ENCODE measurements around the gene ITGB7. TPM values are rescaled to one million over a fixed set of nuclear protein-coding genes. Genes with fewer than 3 reads are reported as not detected.

Gene ITGB7
- total RNA-seq, 1 donor from 2014 or later = 137 TPM

- DNase-seq = no peak
- ChIA-PET CTCF (interaction anchor here (1.4 kb wide), 1 partner anchor 21 kb away, joined by 3 read pairs; no protein-coding TSS in a partner anchor), POLR2A (interaction anchor here (0.7 to 1.9 kb wide), 2 partner anchors 24 to 32 kb away, joined by 3 to 5 read pairs; partner anchors contain the start of gene ESPL1)
- TF ChIP-seq CTCF (IDR thresholded peaks at IDR 0.05) = no peak
- intact Hi-C loops (cut with micrococcal nuclease) = no loop called here
- Mint-ChIP-seq H3K9me3 (no peaks in the 10 kb centered on the region), H3K4me3 (no peak overlapping the region), H3K4me1 (peaks cover 45% of the 10 kb centered on the region), H3K27ac (no peak overlapping the region), H3K27me3 (peaks cover 2% of the 10 kb centered on the region), H3K36me3 (ENCODE audit: low read depth) (no peaks in the 10 kb centered on the region)
- no peak for ATAC-seq (ENCODE audit: low read depth)
Measured at GRCh38 chr12:53235164-53235563, 28.1 kb upstream of the ITGB7 start.

- peaks cover 2% of the 10 kb centered on the region for H3K27me3 Mint-ChIP-seq
- DNase-seq = no peak
- no peak overlapping the region for H3K27ac Mint-ChIP-seq
Measured at GRCh38 chr12:53234271-53234914, 27.3 kb upstream of the ITGB7 start.

GRCh38 chr12:53233671-53234121 is 26.6 kb upstream of the ITGB7 start:
- no peak overlapping the region for H3K4me3 Mint-ChIP-seq
- H3K36me3 Mint-ChIP-seq (ENCODE audit: low read depth) = no peaks in the 10 kb centered on the region
- H3K27ac Mint-ChIP-seq = no peak overlapping the region
- peaks cover 2% of the 10 kb centered on the region for H3K27me3 Mint-ChIP-seq
- ATAC-seq (ENCODE audit: low read depth) (no peak), DNase-seq (no peak)
- no peak for TF ChIP-seq CTCF (IDR thresholded peaks at IDR 0.05)
- no peaks in the 10 kb centered on the region for H3K9me3 Mint-ChIP-seq
- peaks cover 41% of the 10 kb centered on the region for H3K4me1 Mint-ChIP-seq
- intact Hi-C loops (cut with micrococcal nuclease) = loop anchor here (2.0 kb wide), 1 partner anchor 23 kb away; no protein-coding TSS in a partner anchor
- ChIA-PET POLR2A (interaction anchor here (1.9 kb wide), 1 partner anchor 34 kb away, joined by 5 read pairs; the partner anchor contains the start of gene ESPL1), CTCF (interaction anchor here (1.4 kb wide), 1 partner anchor 34 kb away, joined by 4 read pairs; the partner anchor contains the start of gene ESPL1)

More at GRCh38 chr12:53234271-53234914, 27.3 kb upstream of the ITGB7 start:
- POLR2A ChIA-PET = interaction anchor here (1.9 kb wide), 1 partner anchor 33 kb away, joined by 5 read pairs; the partner anchor contains the start of gene ESPL1
- intact Hi-C loops (cut with micrococcal nuclease) = no loop called here
- no peak for ATAC-seq (ENCODE audit: low read depth)
- Mint-ChIP-seq H3K4me3 (no peak overlapping the region), H3K36me3 (ENCODE audit: low read depth) (no peaks in the 10 kb centered on the region), H3K4me1 (peaks cover 41% of the 10 kb centered on the region), H3K9me3 (no peaks in the 10 kb centered on the region)
- no peak for TF ChIP-seq CTCF (IDR thresholded peaks at IDR 0.05)
- CTCF ChIA-PET = interaction anchor here (1.4 kb wide), 1 partner anchor 21 kb away, joined by 3 read pairs; no protein-coding TSS in a partner anchor

GRCh38 chr12:53232646-53233461 is 25.8 kb upstream of the ITGB7 start:
- no peak for DNase-seq
- H3K27me3 Mint-ChIP-seq = peaks cover 2% of the 10 kb centered on the region
- no peaks in the 10 kb centered on the region for H3K36me3 Mint-ChIP-seq (ENCODE audit: low read depth)
- peak; percentile 32 for ATAC-seq (ENCODE audit: low read depth)
- no peak for TF ChIP-seq CTCF (IDR thresholded peaks at IDR 0.05)
- H3K9me3 Mint-ChIP-seq = no peaks in the 10 kb centered on the region
- peaks cover 41% of the 10 kb centered on the region for H3K4me1 Mint-ChIP-seq
- peak overlapping the region; percentile 81 for H3K4me3 Mint-ChIP-seq
- intact Hi-C loops (cut with micrococcal nuclease) = loop anchor here (1.0 to 2.0 kb wide), 2 partner anchors 12 to 24 kb away; no protein-coding TSS in a partner anchor
- ChIA-PET POLR2A (interaction anchor here (1.9 kb wide), 1 partner anchor 35 kb away, joined by 5 read pairs; the partner anchor contains the start of gene ESPL1), CTCF (interaction anchor here (1.4 kb wide), 1 partner anchor 35 kb away, joined by 4 read pairs; the partner anchor contains the start of gene ESPL1)
- no peak overlapping the region for H3K27ac Mint-ChIP-seq
